Trophoblast cell (in vitro differentiated cells and primary cell): ENCODE measurements around the gene GALNT9.

Experiments
- DNase-seq, 2 donors: peaks; one replicate each; pipeline ENCODE4 v3.0.0-alpha.2; 2016
- H2AFZ ChIP-seq: 2 replicates; pipeline ENCODE4 v1.6.1; 2013; ENCODE audit warnings: low read length, moderate library complexity, mild to moderate bottlenecking; ENCODE audit not compliant: insufficient read depth, poor library complexity
- H2AK5ac ChIP-seq: 2 replicates; pipeline ENCODE4 v1.6.1; 2013; ENCODE audit warnings: mild to moderate bottlenecking, low read length
- H2BK120ac ChIP-seq: 2 replicates; pipeline ENCODE4 v1.6.1; 2013; ENCODE audit warnings: low read length, mild to moderate bottlenecking, moderate library complexity; ENCODE audit not compliant: insufficient read depth, poor library complexity
- H2BK12ac ChIP-seq: 2 replicates; pipeline ENCODE4 v1.6.1; 2013; ENCODE audit warnings: mild to moderate bottlenecking, low read length, moderate library complexity
- H2BK5ac ChIP-seq: 2 replicates; pipeline ENCODE4 v1.6.1; 2013; ENCODE audit warnings: low read length, low read depth, moderate library complexity, mild to moderate bottlenecking; ENCODE audit not compliant: poor library complexity
- H3K14ac ChIP-seq: 2 replicates; pipeline ENCODE4 v1.6.1; 2013; ENCODE audit warnings: mild to moderate bottlenecking, low read length
- H3K18ac ChIP-seq: 2 replicates; pipeline ENCODE4 v1.6.1; 2013; ENCODE audit warnings: mild to moderate bottlenecking, low read length
- H3K23ac ChIP-seq: 2 replicates; pipeline ENCODE4 v1.6.1; 2013; ENCODE audit warnings: low read length
- H3K27ac ChIP-seq: 2 replicates; pipeline ENCODE4 v1.5.1; 2013; ENCODE audit warnings: low read depth, mild to moderate bottlenecking, inconsistent platforms, low read length, moderate library complexity
- H3K27me3 ChIP-seq: 2 replicates; pipeline ENCODE4 v1.6.1; 2013; ENCODE audit warnings: inconsistent platforms, mild to moderate bottlenecking, low read length, moderate library complexity; ENCODE audit not compliant: insufficient read depth
- H3K36me3 ChIP-seq, 2 experiments: 1 replicate in 1 of 2; 2 replicates in 1 of 2; pipeline ENCODE4 v1.6.1; 2013; ENCODE audit warnings: low read length in 2 of 2, mild to moderate bottlenecking in 2 of 2, moderate library complexity in 1 of 2; ENCODE audit not compliant: insufficient read depth in 2 of 2, control insufficient read depth in 1 of 2
- H3K4ac ChIP-seq: 2 replicates; pipeline ENCODE4 v1.6.1; 2013; ENCODE audit warnings: low read depth, mild to moderate bottlenecking, low read length, moderate library complexity
- H3K4me1 ChIP-seq, 2 experiments: 1 replicate in 1 of 2; 2 replicates in 1 of 2; pipeline ENCODE4 v1.6.1; 2013; ENCODE audit warnings: low read length in 2 of 2, mild to moderate bottlenecking in 2 of 2, moderate library complexity in 1 of 2; ENCODE audit not compliant: insufficient read depth in 2 of 2, control insufficient read depth in 1 of 2
- H3K4me2 ChIP-seq: 2 replicates; pipeline ENCODE4 v1.6.1; 2013; ENCODE audit warnings: inconsistent platforms, mild to moderate bottlenecking, low read length, moderate library complexity
- H3K4me3 ChIP-seq: 2 replicates; pipeline ENCODE4 v1.5.1; 2013; ENCODE audit warnings: mild to moderate bottlenecking, low read depth, low read length, inconsistent platforms
- H3K79me1 ChIP-seq: one replicate; pipeline ENCODE4 v1.6.1; 2013; ENCODE audit warnings: low read length
- H3K79me2 ChIP-seq: 2 replicates; pipeline ENCODE4 v1.6.1; 2013; ENCODE audit warnings: low read length, mild to moderate bottlenecking; ENCODE audit not compliant: control insufficient read depth, insufficient read depth, poor library complexity
- H3K9ac ChIP-seq: 2 replicates; pipeline ENCODE4 v1.6.1; 2013; ENCODE audit warnings: mild to moderate bottlenecking, low read length
- H3K9me3 ChIP-seq: 2 replicates; pipeline ENCODE4 v1.6.1; 2013; ENCODE audit warnings: low read depth, mild to moderate bottlenecking, control low read depth, inconsistent platforms, low read length; ENCODE audit not compliant: insufficient read depth
- H4K12ac ChIP-seq: 2 replicates; pipeline ENCODE4 v1.6.1; 2013; ENCODE audit warnings: low read depth, mild to moderate bottlenecking, low read length, moderate library complexity
- H4K8ac ChIP-seq: 2 replicates; pipeline ENCODE4 v1.6.1; 2013; ENCODE audit warnings: low read depth, mild to moderate bottlenecking, low read length, moderate library complexity
- H4K91ac ChIP-seq: one replicate; pipeline ENCODE4 v1.6.1; 2013; ENCODE audit warnings: low read depth, mild to moderate bottlenecking, low read length, moderate library complexity
- WGBS: extraction: QIAGEN DNeasy Blood & Tissue Kit; methylation state at CpG from one replicate; pipeline ENCODE4 v1.1.7; 2013; ENCODE audit warnings: missing lambda C conversion rate; ENCODE audit not compliant: insufficient read length, insufficient coverage; ENCODE audit errors: extremely low coverage; 5-methylcytosine and 5-hydroxymethylcytosine counted together

The GALNT9 gene

GRCh38 chr12:132176385-132176919, 152.9 kb downstream of the GALNT9 start:
- H2BK120ac ChIP-seq, result no peak overlapping the region
- H3K4me2 ChIP-seq, result no peak overlapping the region
- H3K79me2 ChIP-seq, result no peaks in the 10 kb centered on the region
- H3K23ac ChIP-seq, result no peak overlapping the region
- no peak overlapping the region for H3K14ac ChIP-seq
- H2AK5ac ChIP-seq, result no peak overlapping the region
- H3K4ac ChIP-seq, result no peak overlapping the region
- H3K79me1 ChIP-seq, result no peaks in the 10 kb centered on the region
- H3K4me1 ChIP-seq, result peaks cover 0 to 5% of the 10 kb centered on the region in 2 experiments
- no peaks in the 10 kb centered on the region for H3K36me3 ChIP-seq
- H2BK5ac ChIP-seq, result no peak overlapping the region
- no peak for DNase-seq
- no peak overlapping the region for H3K27ac ChIP-seq
- H3K27me3 ChIP-seq, result no peaks in the 10 kb centered on the region
- H4K91ac ChIP-seq, result no peak overlapping the region
- H3K4me3 ChIP-seq, result no peak overlapping the region
- no peak overlapping the region for H2BK12ac ChIP-seq
- peaks cover 9% of the 10 kb centered on the region for H3K9me3 ChIP-seq
- no peak overlapping the region for H4K12ac ChIP-seq
- no peak overlapping the region for H2AFZ ChIP-seq
- H4K8ac ChIP-seq, result no peak overlapping the region
- WGBS, result no CpG with 5 or more reads among the region's 19 CpGs
- no peak overlapping the region for H3K9ac ChIP-seq
- no peak overlapping the region for H3K18ac ChIP-seq

DNA sequence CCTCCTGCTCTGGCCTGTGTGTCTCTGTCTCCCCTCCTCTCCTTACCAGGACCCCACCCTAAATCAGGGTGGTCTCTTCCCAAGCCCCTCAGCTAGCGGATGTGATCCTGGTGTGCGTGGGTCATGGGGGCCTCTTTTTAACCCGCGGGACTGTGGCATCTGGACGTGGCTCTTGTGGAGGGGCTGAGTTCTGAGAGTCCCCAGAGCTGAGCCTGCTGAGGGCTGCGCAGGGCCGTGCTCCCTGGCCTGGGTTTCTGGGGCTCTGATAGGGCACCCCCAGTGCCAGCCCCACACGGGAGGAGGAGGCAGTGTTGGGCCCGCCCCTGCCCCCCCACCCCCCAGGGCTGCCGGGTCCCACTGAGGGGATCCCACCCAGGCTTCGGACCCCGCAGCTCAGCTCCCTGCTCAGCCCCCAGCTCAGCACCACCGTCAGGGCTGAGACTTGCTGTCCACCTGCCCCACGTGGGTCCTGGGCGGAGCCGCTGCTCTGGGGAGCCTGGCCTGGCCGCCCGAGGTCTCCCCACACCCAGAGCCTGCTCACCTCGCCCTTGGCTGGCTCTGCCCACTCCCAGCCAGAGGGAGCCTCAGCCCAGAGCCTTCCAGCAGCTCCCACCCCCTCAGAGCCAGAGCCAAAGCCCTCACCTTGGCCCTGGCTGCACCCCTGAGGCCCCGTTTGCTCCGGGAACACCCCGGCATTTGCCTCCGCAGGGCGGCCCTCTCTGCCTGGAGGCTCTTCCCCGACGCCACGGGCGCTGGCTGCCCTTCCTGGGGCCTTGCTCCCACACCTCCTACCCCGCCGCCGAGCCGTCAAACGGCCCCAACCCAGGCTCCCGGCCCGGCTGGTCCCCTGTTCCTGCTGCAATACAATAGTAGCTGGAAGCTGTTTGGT, 153.6 kb downstream of the GALNT9 start:
- H3K4me1 ChIP-seq, result peaks cover 0 to 5% of the 10 kb centered on the region in 2 experiments
- no peak overlapping the region for H3K4ac ChIP-seq
- H2BK5ac ChIP-seq, result no peak overlapping the region
- no peak overlapping the region for H3K4me3 ChIP-seq
- H3K14ac ChIP-seq, result no peak overlapping the region
- no peak for DNase-seq
- no peaks in the 10 kb centered on the region for H3K27me3 ChIP-seq
- no peak overlapping the region for H4K91ac ChIP-seq
- H4K12ac ChIP-seq, result no peak overlapping the region
- no peak overlapping the region for H3K18ac ChIP-seq
- H3K9me3 ChIP-seq, result peaks cover 4% of the 10 kb centered on the region
- H3K23ac ChIP-seq, result no peak overlapping the region
- no peak overlapping the region for H2AK5ac ChIP-seq
- no peak overlapping the region for H2AFZ ChIP-seq
- H3K27ac ChIP-seq, result no peak overlapping the region
- H3K36me3 ChIP-seq, result no peaks in the 10 kb centered on the region
- no CpG with 5 or more reads among the region's 35 CpGs for WGBS
- no peaks in the 10 kb centered on the region for H3K79me2 ChIP-seq
- no peak overlapping the region for H2BK120ac ChIP-seq
- no peak overlapping the region for H4K8ac ChIP-seq
- H3K9ac ChIP-seq, result no peak overlapping the region
- H3K79me1 ChIP-seq, result no peaks in the 10 kb centered on the region
- no peak overlapping the region for H3K4me2 ChIP-seq
- H2BK12ac ChIP-seq, result no peak overlapping the region

DNA sequence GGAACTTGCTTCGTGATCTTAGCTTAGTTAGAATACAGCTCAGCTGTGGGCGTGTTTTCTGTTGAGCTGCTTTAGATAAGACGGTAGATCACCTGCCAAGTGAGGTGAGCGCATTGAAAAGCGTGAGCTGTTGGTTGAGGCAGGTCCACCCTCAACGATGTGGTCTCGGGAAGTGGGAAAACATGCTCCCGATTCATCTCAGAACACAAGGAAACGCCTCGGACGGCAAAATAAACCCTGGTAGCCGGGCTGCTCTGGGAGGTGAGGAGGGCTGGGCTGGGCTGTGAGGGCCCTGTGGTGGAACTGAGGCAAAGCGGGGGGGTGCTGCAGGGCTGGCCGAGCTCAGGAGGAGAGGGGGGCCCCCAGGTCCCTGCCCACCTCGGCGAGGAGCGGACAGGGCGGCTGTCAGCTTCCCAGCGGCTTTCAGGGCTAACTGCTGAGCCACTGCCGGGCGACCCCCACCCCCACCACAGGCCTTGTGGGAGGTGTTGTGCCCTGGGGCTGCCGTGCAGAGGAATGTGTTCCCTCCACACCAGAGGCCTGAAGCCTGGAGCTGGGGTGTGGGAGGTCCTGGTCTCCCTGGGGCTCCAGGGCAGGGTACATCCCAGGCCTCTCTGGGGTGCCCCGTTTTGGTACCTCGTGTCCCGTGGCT, 154.4 kb downstream of the GALNT9 start:
- Histone ChIP-seq H3K27me3 (no peaks in the 10 kb centered on the region), H3K18ac (no peak overlapping the region), H3K79me1 (no peaks in the 10 kb centered on the region), H3K14ac (no peak overlapping the region), H3K79me2 (no peaks in the 10 kb centered on the region), H2AK5ac (no peak overlapping the region), H3K4me1 (peaks cover 0 to 5% of the 10 kb centered on the region in 2 experiments), H2AFZ (no peak overlapping the region), H4K91ac (no peak overlapping the region), H4K8ac (no peak overlapping the region), H3K4me2 (no peak overlapping the region), H4K12ac (no peak overlapping the region), H3K27ac (no peak overlapping the region), H3K23ac (no peak overlapping the region), H2BK120ac (no peak overlapping the region), H3K4me3 (no peak overlapping the region), H2BK12ac (no peak overlapping the region), H3K9ac (no peak overlapping the region), H3K9me3 (peaks cover 2% of the 10 kb centered on the region), H2BK5ac (no peak overlapping the region), H3K36me3 (no peaks in the 10 kb centered on the region), H3K4ac (no peak overlapping the region)
- DNase-seq, result no peak
- WGBS, result no CpG with 5 or more reads among the region's 25 CpGs

DNA sequence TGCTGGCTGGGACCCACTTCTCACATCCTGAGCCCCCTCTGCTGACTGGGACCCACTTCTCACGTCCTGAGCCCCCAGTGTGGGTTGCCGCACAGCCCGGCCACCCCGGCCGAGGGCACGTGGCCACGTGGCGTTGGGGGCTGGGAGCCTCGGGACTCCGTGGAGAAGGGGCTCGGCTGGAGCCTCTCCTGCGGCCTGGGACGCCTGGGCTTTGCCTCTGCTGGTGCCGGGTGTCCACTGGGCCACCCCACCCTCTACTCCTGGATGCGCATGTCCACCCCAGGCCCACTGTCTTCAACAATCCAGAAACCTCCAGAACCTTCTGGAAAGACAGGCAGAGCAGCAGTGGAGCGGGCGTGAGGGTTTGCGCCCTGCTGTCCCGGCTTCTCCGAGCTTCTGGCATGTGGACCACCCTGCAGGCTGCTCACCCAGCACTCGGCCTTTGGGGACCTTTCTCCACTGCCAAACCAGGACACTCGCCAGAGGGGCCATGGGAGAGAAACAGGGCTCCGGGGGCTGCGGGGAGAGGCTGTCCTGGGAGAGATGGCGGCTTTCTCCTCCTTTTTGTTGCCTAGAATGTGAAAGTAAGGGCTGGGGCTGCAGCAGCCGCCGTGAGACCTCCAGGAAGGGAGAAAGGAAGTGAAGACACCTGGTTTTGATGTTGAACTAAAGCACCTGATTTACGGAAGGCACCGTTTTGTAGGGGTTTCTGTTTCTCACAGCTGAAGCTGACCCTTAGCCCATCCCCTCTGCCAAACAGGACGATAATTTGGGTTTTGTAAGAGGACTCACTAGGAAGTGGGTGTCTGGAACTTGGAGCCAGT, 155.2 kb downstream of the GALNT9 start:
- no peaks in the 10 kb centered on the region for H3K36me3 ChIP-seq
- no CpG with 5 or more reads among the region's 30 CpGs for WGBS
- H3K27ac ChIP-seq, result no peak overlapping the region
- no peak overlapping the region for H3K4me2 ChIP-seq
- H3K4ac ChIP-seq, result no peak overlapping the region
- H3K4me3 ChIP-seq, result no peak overlapping the region
- DNase-seq, result no peak
- no peak overlapping the region for H4K8ac ChIP-seq
- H3K27me3 ChIP-seq, result no peaks in the 10 kb centered on the region
- H3K4me1 ChIP-seq, result peaks cover 0 to 5% of the 10 kb centered on the region in 2 experiments
- no peak overlapping the region for H2AFZ ChIP-seq
- H4K12ac ChIP-seq, result no peak overlapping the region
- H2BK5ac ChIP-seq, result no peak overlapping the region
- H3K79me1 ChIP-seq, result no peaks in the 10 kb centered on the region
- H4K91ac ChIP-seq, result no peak overlapping the region
- no peak overlapping the region for H2AK5ac ChIP-seq
- H3K14ac ChIP-seq, result no peak overlapping the region
- H2BK12ac ChIP-seq, result no peak overlapping the region
- H3K79me2 ChIP-seq, result no peaks in the 10 kb centered on the region
- H3K18ac ChIP-seq, result no peak overlapping the region
- H2BK120ac ChIP-seq, result no peak overlapping the region
- H3K9me3 ChIP-seq, result no peaks in the 10 kb centered on the region
- H3K9ac ChIP-seq, result no peak overlapping the region
- H3K23ac ChIP-seq, result no peak overlapping the region
